Astrocyte of the spinal cord (primary cell): ENCODE data around the gene RASGRF2.

Experiments
- DNase-seq: peaks from one replicate; pipeline ENCODE4 v3.0.0; 2011; ENCODE audit warnings: low read depth, low spot score
- H3K4me3 ChIP-seq: 2 replicates; pipeline ENCODE4 v1.5.1; 2011; ENCODE audit warnings: low read depth, mild to moderate bottlenecking, low read length, moderate library complexity
- in situ Hi-C: cut with HindIII; loops from 2 replicates; pipeline ENCODE4 v1.10.0; 2017; ENCODE audit warnings: low sequenced_read_pairs
- TF ChIP-seq, protein P1 (sequence below): IDR thresholded peaks from 2 replicates; pipeline ENCODE4 v1.5.1; 2012; ENCODE audit warnings: low read depth, mild to moderate bottlenecking, low read length, inconsistent platforms

Gene RASGRF2

DNA sequence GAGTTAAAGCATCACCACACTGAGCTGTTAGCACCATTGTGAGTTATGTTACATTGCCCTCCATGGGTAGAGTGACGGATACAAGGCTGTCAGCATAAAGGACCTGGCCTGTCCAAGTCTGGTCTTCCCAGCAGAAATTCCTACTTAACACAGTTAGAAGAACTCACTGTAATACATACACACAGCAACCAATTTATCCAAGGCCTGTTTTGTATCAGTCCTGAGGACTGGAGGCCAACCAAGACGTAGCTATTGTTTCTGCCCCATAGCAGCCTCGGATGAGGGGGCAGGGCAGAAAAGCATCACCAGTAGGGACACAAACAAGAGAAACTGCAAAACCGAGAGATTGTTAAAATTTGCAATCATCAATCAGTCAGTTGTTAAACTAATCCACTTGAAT, 206.9 kb downstream of the RASGRF2 start:
- TF ChIP-seq, protein P1, sequence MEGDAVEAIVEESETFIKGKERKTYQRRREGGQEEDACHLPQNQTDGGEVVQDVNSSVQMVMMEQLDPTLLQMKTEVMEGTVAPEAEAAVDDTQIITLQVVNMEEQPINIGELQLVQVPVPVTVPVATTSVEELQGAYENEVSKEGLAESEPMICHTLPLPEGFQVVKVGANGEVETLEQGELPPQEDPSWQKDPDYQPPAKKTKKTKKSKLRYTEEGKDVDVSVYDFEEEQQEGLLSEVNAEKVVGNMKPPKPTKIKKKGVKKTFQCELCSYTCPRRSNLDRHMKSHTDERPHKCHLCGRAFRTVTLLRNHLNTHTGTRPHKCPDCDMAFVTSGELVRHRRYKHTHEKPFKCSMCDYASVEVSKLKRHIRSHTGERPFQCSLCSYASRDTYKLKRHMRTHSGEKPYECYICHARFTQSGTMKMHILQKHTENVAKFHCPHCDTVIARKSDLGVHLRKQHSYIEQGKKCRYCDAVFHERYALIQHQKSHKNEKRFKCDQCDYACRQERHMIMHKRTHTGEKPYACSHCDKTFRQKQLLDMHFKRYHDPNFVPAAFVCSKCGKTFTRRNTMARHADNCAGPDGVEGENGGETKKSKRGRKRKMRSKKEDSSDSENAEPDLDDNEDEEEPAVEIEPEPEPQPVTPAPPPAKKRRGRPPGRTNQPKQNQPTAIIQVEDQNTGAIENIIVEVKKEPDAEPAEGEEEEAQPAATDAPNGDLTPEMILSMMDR = no peak
- in situ Hi-C loops = no loop called here
- DNase-seq = no peak

DNA sequence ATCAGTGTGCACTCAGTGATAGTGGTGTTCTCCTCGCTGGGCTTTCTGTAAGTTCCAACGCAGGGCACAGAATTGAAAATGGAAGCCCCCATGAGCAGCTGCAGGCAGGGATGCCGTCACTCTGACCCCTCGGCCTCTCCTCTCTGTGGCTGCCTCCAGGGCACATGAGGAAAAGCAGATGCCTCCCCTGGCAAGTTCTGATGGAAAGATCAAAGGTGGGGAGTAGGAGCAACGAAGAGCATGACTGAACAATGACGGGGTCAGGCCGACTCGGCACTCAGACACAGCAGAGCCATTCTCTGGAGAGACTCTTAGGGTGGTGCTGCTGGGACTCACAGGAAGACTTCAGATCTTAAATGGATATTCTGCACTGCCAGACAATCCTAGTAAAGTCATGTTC, 207.4 kb downstream of the RASGRF2 start:
- in situ Hi-C loops = no loop called here
- no peak for DNase-seq
- TF ChIP-seq, protein P1 = no peak
- no peak overlapping the region for H3K4me3 ChIP-seq

More for the DNA sequence above, 206.9 kb downstream of the RASGRF2 start:
- H3K4me3 ChIP-seq = no peak overlapping the region

DNA sequence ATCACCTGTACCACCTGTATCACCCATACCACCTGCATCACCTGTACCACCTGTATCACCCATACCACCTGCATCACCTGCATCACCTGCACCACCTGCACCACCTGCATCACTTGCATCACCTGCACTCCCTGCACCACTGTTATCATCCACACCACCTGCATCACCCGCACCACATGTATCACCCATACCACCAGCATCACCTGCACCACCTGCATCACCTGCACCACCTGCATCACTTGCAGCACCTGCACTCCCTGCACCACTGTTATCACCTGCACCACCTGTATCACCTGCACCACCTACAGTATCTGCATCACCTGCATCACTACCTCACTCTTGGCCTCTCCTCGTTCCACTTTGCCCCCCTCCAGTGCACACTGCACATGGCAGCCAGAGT, 209.8 kb downstream of the RASGRF2 start:
- no peak overlapping the region for H3K4me3 ChIP-seq
- in situ Hi-C loops = no loop called here
- TF ChIP-seq, protein P1 = no peak
- no peak for DNase-seq

DNA sequence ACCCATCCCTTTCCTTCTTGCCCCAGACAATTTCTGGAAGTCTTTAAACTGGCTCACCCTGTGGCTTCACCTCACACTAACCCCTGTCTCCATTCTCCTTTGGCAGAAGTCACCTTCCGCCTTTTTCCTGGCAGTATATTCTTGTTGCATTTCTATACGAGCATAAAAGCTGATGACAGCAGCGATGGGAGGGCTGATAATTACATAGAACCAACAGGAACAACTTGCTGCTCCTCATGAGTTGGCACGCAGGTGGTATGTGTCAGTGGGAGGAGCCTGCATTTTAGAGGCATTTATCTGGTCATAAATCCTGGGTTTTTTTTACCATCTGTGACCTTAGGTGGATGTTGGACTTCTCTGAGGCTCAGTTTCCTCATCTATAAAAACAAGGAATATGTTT, 211.6 kb downstream of the RASGRF2 start:
- no peak for DNase-seq

DNA sequence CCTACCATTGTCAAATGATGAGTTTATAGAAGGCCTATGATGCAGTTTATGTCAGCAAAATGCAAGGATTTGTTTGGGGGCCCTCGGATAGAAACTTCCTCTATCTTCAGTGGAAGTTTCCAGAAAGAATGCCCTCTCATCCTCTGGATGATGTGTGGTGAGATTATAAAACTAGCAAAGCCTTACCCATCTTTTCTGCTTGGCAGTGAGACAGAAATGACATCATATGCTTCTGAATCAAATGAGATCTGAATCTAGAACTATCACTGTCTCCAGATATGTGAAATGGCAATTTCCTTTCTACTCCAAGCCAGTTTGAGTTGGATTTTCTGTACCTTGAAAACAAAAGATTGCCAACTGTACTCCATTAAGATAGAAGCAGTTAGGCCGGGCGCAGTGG, 212.5 kb downstream of the RASGRF2 start:
- H3K4me3 ChIP-seq = no peak overlapping the region
- no peak for DNase-seq
- TF ChIP-seq, protein P1 = no peak
- in situ Hi-C loops = no loop called here

More for the DNA sequence above, 211.6 kb downstream of the RASGRF2 start:
- TF ChIP-seq, protein P1 = no peak
- no peak overlapping the region for H3K4me3 ChIP-seq
- in situ Hi-C loops = no loop called here

DNA sequence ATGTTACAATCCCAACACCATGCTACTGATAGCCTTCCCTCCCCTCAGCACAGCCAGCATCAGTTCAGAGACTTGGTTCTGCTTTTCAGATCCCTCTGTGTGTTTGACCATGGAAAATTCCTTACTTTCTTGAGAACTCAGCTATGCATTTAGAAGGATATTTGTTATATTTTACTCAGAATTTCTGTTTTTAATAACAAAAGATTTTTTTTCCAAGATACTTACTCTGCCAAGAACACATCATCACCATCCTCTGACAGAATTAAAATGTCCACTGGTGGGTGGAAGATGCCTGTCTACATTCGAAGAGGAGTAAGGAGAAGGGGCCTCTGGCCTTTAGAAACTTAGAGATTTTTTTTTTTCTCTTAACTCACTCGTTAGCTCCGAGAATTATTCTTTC, 216.9 kb downstream of the RASGRF2 start:
- TF ChIP-seq, protein P1 = no peak
- no peak overlapping the region for H3K4me3 ChIP-seq
- in situ Hi-C loops = no loop called here
- no peak for DNase-seq

DNA sequence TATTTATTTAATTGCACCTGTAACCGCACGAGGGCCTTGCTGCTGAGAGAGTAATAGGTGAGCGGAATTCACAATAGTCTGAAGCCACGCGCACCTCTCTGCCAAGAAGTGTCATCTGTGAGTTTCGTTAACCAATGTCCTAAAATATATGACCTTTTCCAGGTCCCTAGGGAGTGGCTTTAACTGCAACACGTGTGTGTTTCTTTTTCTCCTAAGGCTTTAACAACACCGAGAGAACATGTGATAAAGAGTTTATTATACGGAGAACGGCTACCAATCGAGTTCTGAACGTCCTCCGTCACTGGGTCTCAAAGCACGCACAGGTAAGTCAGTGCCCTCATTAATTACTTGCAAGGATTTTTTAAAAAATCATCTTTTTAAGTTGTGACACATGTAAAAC, 219.8 kb downstream of the RASGRF2 start:
- no peak overlapping the region for H3K4me3 ChIP-seq
- TF ChIP-seq, protein P1 = no peak
- no peak for DNase-seq
- in situ Hi-C loops = no loop called here
